HG03571 (cell line): ENCODE results near the gene MAP7D3.
"Not testable (repeated sequence)": the region's sequence is repeated elsewhere in the genome, so short reads cannot be mapped to it uniquely, and the experiment has no call there.

ENCODE experiments used
- ATAC-seq: cut with Tn5 transposase; IDR thresholded peaks from one replicate; pipeline ENCODE4 v1.9.1; 2021; ENCODE audit not compliant: unreplicated experiment

Gene MAP7D3

GRCh38 chrX:136250191-136251040, 784 bp downstream of the MAP7D3 start:
- peak; percentile 29 for ATAC-seq

- ATAC-seq: no peak
These were observed 5.0 kb downstream of the MAP7D3 start for GRCh38 chrX:136246201-136246600.

- not testable (repeated sequence) for ATAC-seq
These were observed 13.4 kb downstream of the MAP7D3 start for GRCh38 chrX:136237849-136238248.

GRCh38 chrX:136237074-136237473, 14.1 kb downstream of the MAP7D3 start:
- ATAC-seq: no peak

- no peak for ATAC-seq
These were observed 22.4 kb downstream of the MAP7D3 start for GRCh38 chrX:136228839-136229207.

- no peak for ATAC-seq
These were observed 23.0 kb downstream of the MAP7D3 start for GRCh38 chrX:136227948-136228838.

GRCh38 chrX:136227074-136227473, 24.1 kb downstream of the MAP7D3 start:
- ATAC-seq: no peak

GRCh38 chrX:136221851-136222513, 29.2 kb downstream of the MAP7D3 start:
- ATAC-seq: no peak

- no peak for ATAC-seq
These were observed 30.2 kb downstream of the MAP7D3 start for GRCh38 chrX:136220951-136221350.

GRCh38 chrX:136220540-136220939, 30.7 kb downstream of the MAP7D3 start:
- no peak for ATAC-seq

GRCh38 chrX:136219893-136220292, 31.3 kb downstream of the MAP7D3 start:
- ATAC-seq: no peak

- no peak for ATAC-seq
These were observed 35.6 kb downstream of the MAP7D3 start for GRCh38 chrX:136215559-136215958.

- ATAC-seq: no peak
These were observed 36.6 kb downstream of the MAP7D3 start for GRCh38 chrX:136214551-136214950.

- no peak for ATAC-seq
These were observed 38.6 kb downstream of the MAP7D3 start for GRCh38 chrX:136212557-136213111.

- no peak for ATAC-seq
These were observed 39.2 kb downstream of the MAP7D3 start for GRCh38 chrX:136211766-136212556.

GRCh38 chrX:136210806-136211205, 40.4 kb downstream of the MAP7D3 start:
- no peak for ATAC-seq

- peak; percentile 61 for ATAC-seq
These were observed 41.0 kb downstream of the MAP7D3 start for GRCh38 chrX:136210243-136210642.

- ATAC-seq: no peak
These were observed 41.4 kb downstream of the MAP7D3 start for GRCh38 chrX:136209751-136210150.

GRCh38 chrX:136209016-136209738, 42.0 kb downstream of the MAP7D3 start:
- ATAC-seq: no peak

- ATAC-seq: no peak
These were observed 43.7 kb downstream of the MAP7D3 start for GRCh38 chrX:136207546-136207945.
